Neural progenitor cell (in vitro differentiated cells): ENCODE data around the gene NAT9. TPM values are rescaled to one million over a fixed set of nuclear protein-coding genes. Genes with fewer than 3 reads are reported as not detected.

Experiments
- DNase-seq: peaks from one replicate; pipeline ENCODE4 v3.0.0-alpha.2; 2016; ENCODE audit warnings: low spot score
- H2AFZ ChIP-seq: fragments of 200-600 bp; sonication (generic); replicated peaks from 2 replicates; pipeline ENCODE4 v1.6.1; 2016; ENCODE audit warnings: antibody characterized with exemption
- H3F3A ChIP-seq: fragments of 200-600 bp; sonication (generic); 2 replicates; pipeline ENCODE4 v1.6.1; 2016; ENCODE audit warnings: antibody characterized with exemption, low read depth
- H3K27ac ChIP-seq: fragments of 200-600 bp; sonication (generic); 2 replicates; pipeline ENCODE4 v1.5.1; 2016; ENCODE audit warnings: mild to moderate bottlenecking
- H3K27me3 ChIP-seq: fragments of 200-600 bp; sonication (generic); 2 replicates; pipeline ENCODE4 v1.6.1; 2016; ENCODE audit warnings: mild to moderate bottlenecking, moderate library complexity
- H3K36me3 ChIP-seq: fragments of 200-600 bp; sonication (generic); 2 replicates; pipeline ENCODE4 v1.5.1; 2016
- H3K4me1 ChIP-seq: fragments of 200-600 bp; sonication (generic); 2 replicates; pipeline ENCODE4 v1.6.1; 2016; ENCODE audit warnings: mixed run types
- H3K4me2 ChIP-seq: fragments of 200-600 bp; sonication (generic); 2 replicates; pipeline ENCODE4 v1.6.1; 2016
- H3K4me3 ChIP-seq: fragments of 200-600 bp; sonication (generic); 2 replicates; pipeline ENCODE4 v1.5.1; 2016
- H3K79me2 ChIP-seq: fragments of 200-600 bp; sonication (generic); 2 replicates; pipeline ENCODE4 v1.6.1; 2016; ENCODE audit warnings: low read depth
- H3K9ac ChIP-seq: fragments of 200-600 bp; sonication (generic); 2 replicates; pipeline ENCODE4 v1.6.1; 2016
- H3K9me3 ChIP-seq: fragments of 200-600 bp; sonication (generic); 2 replicates; pipeline ENCODE4 v1.5.1; 2016; ENCODE audit warnings: low read depth
- H4K20me1 ChIP-seq: fragments of 200-600 bp; sonication (generic); 2 replicates; pipeline ENCODE4 v1.6.1; 2016; ENCODE audit warnings: low read depth
- H3K27ac Mint-ChIP-seq: 3 replicates; pipeline ENCODE4 v1.8.0; 2021; ENCODE audit warnings: mixed read lengths
- H3K27me3 Mint-ChIP-seq: 2 replicates; pipeline ENCODE4 v1.8.0; 2022; ENCODE audit warnings: low read depth, mild to moderate bottlenecking, inconsistent platforms, moderate library complexity, mixed read lengths; ENCODE audit not compliant: insufficient read depth
- H3K36me3 Mint-ChIP-seq: 3 replicates; pipeline ENCODE4 v1.8.0; 2021; ENCODE audit warnings: mixed read lengths
- H3K4me1 Mint-ChIP-seq: 3 replicates; pipeline ENCODE4 v1.8.0; 2021; ENCODE audit warnings: mixed read lengths
- H3K4me3 Mint-ChIP-seq: 3 replicates; pipeline ENCODE4 v1.8.0; 2021; ENCODE audit warnings: mild to moderate bottlenecking, moderate library complexity, mixed read lengths
- H3K9me3 Mint-ChIP-seq: 3 replicates; pipeline ENCODE4 v1.8.0; 2020; ENCODE audit warnings: mixed read lengths
- EZH2 ChIP-seq: fragments of 200-600 bp; sonication (generic); IDR thresholded peaks from 2 replicates; pipeline ENCODE4 v1.6.1; 2017; ENCODE audit warnings: antibody characterized with exemption, mild to moderate bottlenecking, moderate library complexity
- EZH2phosphoT487 ChIP-seq: fragments of 200-600 bp; sonication (generic); IDR thresholded peaks from 2 replicates; pipeline ENCODE4 v1.6.1; 2017; ENCODE audit warnings: antibody characterized with exemption
- total RNA-seq: library from RNA; depleted of rRNA; stranded (reverse); fragments of >200 nt; gene quantifications from 2 replicates; pipeline ENCODE4 v1.2.3, GENCODE V29; 2015; ENCODE audit warnings: low replicate concordance
- TF ChIP-seq, protein P1 (sequence below): fragments of 200-600 bp; sonication (generic); IDR thresholded peaks from 2 replicates; pipeline ENCODE4 v1.5.1; 2017; ENCODE audit warnings: antibody characterized with exemption, mild to moderate bottlenecking

Gene NAT9
- total RNA-seq, 1 donor from 2014 or later: 75.3 TPM

DNA sequence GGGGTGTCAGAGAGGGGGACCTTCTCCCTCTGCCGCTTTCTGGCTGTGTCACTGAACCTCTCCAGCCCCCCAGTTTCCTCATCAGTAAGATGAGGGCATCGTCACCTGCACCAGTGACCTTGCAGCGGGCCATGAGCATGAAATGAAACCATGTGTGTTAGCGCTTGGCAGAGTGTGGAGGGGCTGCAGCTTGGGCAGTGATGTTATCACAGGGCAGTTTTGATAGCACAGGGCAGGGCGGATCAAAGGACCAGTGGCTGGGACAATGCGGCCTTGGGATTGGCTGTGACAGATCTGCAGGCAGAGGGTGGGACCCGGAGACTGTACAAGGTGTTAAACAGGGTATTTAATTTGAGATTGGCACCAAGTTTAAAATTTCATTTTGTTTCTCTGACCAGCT is 38.9 kb upstream of the NAT9 start:
- H2AFZ ChIP-seq: no peak overlapping the region
- no peaks in the 10 kb centered on the region for H3K9me3 ChIP-seq
- peaks cover 23% of the 10 kb centered on the region for H4K20me1 ChIP-seq
- no peak overlapping the region for H3K4me3 Mint-ChIP-seq
- H3K4me3 ChIP-seq: no peak overlapping the region
- no peak overlapping the region for H3K27ac ChIP-seq
- TF ChIP-seq EZH2 (no peak), EZH2phosphoT487 (no peak)
- TF ChIP-seq, protein P1, sequence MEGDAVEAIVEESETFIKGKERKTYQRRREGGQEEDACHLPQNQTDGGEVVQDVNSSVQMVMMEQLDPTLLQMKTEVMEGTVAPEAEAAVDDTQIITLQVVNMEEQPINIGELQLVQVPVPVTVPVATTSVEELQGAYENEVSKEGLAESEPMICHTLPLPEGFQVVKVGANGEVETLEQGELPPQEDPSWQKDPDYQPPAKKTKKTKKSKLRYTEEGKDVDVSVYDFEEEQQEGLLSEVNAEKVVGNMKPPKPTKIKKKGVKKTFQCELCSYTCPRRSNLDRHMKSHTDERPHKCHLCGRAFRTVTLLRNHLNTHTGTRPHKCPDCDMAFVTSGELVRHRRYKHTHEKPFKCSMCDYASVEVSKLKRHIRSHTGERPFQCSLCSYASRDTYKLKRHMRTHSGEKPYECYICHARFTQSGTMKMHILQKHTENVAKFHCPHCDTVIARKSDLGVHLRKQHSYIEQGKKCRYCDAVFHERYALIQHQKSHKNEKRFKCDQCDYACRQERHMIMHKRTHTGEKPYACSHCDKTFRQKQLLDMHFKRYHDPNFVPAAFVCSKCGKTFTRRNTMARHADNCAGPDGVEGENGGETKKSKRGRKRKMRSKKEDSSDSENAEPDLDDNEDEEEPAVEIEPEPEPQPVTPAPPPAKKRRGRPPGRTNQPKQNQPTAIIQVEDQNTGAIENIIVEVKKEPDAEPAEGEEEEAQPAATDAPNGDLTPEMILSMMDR: no peak
- peaks cover 3% of the 10 kb centered on the region for H3F3A ChIP-seq
- H3K79me2 ChIP-seq: no peaks in the 10 kb centered on the region
- H3K27ac Mint-ChIP-seq: no peak overlapping the region
- H3K36me3 ChIP-seq: no peaks in the 10 kb centered on the region
- H3K27me3 Mint-ChIP-seq: no peaks in the 10 kb centered on the region
- no peak for DNase-seq
- no peaks in the 10 kb centered on the region for H3K9me3 Mint-ChIP-seq
- no peaks in the 10 kb centered on the region for H3K27me3 ChIP-seq
- H3K4me1 ChIP-seq: peaks cover 22% of the 10 kb centered on the region
- H3K4me2 ChIP-seq: no peak overlapping the region
- peaks cover 37% of the 10 kb centered on the region for H3K4me1 Mint-ChIP-seq
- H3K9ac ChIP-seq: no peak overlapping the region
- H3K36me3 Mint-ChIP-seq: peaks cover 5% of the 10 kb centered on the region

DNA sequence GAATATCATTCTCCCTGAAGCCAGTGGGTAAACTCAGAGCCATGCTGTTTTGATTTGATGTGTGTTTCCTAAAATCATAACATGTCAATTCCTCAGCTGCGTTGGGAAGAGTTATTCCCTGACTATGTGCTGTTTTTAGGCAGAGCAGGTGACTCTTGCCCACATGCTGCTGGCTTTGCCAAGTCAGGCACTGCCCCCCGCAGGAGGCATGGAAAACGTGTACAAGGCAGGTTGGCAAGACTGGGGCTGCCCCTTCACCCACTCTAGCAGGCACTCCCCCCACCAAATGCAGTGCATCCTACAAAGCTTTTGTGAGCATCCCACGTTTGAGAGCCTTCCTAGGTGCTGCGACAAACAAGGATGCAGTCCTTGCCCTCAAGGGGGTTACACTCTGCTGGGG is 38.3 kb upstream of the NAT9 start:
- H3K36me3 Mint-ChIP-seq: peaks cover 5% of the 10 kb centered on the region
- Histone ChIP-seq H3K9me3 (no peaks in the 10 kb centered on the region), H3K4me1 (peaks cover 22% of the 10 kb centered on the region), H3K79me2 (no peaks in the 10 kb centered on the region), H3K9ac (no peak overlapping the region), H3F3A (peaks cover 3% of the 10 kb centered on the region), H3K27ac (no peak overlapping the region), H3K27me3 (no peaks in the 10 kb centered on the region), H3K4me2 (no peak overlapping the region), H2AFZ (no peak overlapping the region), H3K4me3 (no peak overlapping the region), H4K20me1 (peaks cover 23% of the 10 kb centered on the region), H3K36me3 (no peaks in the 10 kb centered on the region)
- DNase-seq: no peak
- peaks cover 37% of the 10 kb centered on the region for H3K4me1 Mint-ChIP-seq
- no peaks in the 10 kb centered on the region for H3K9me3 Mint-ChIP-seq
- H3K4me3 Mint-ChIP-seq: no peak overlapping the region
- H3K27ac Mint-ChIP-seq: no peak overlapping the region
- TF ChIP-seq EZH2 (no peak), EZH2phosphoT487 (no peak)
- TF ChIP-seq, protein P1: no peak
- H3K27me3 Mint-ChIP-seq: no peaks in the 10 kb centered on the region

DNA sequence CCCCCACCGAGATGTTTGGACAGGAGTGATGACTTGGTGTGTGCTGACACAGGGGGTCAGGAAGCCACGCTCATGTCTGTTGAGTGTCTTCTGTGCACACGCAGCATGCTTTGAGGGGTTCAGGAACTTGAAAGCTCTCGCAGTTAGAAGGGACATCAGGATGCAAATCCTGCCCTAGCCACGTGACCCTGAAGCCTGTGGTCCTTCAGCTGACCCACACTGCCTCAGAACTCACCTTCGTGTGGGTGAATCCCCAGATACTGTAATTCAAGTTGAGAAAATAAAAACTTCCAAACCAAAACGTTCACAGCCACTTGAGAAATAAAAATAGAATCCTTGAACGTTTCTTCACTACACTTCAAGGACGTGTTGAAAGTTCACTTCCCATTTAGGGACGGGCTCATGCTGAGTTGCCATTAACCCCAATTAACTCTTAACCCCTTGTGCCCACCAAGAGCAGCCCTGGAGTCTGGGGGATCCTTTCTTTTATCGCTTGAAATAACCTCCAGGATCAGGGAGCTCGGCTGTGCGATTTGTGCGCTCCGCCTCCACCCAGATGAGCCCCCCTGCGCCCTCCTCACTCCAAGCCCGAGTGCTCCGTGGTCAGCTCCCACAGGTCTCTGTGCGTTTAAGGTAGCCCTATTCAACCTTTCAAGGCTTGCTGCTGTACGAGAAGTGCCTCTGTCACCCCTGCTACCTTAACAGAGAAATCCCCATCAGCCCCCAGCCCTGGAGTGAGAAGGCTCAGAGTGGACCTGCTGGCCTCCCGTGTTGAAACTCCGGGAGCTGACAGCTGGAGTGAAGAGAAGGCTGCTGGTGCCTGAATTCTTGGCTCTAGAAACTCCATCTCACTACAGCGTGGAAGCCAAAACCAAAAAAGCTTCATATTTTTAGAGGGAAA is 36.2 kb upstream of the NAT9 start:
- Histone ChIP-seq H3K4me3 (peak overlapping the region; percentile 36), H4K20me1 (peaks cover 35% of the 10 kb centered on the region), H3K27ac (no peak overlapping the region), H2AFZ (no peak overlapping the region), H3K9ac (no peak overlapping the region), H3K79me2 (no peaks in the 10 kb centered on the region), H3K36me3 (no peaks in the 10 kb centered on the region), H3K27me3 (no peaks in the 10 kb centered on the region), H3K4me1 (peaks cover 22% of the 10 kb centered on the region), H3K9me3 (no peaks in the 10 kb centered on the region), H3F3A (peaks cover 3% of the 10 kb centered on the region), H3K4me2 (peak overlapping the region; percentile 73)
- Mint-ChIP-seq H3K27me3 (no peaks in the 10 kb centered on the region), H3K36me3 (peaks cover 4% of the 10 kb centered on the region), H3K4me3 (no peak overlapping the region), H3K4me1 (peaks cover 28% of the 10 kb centered on the region), H3K9me3 (no peaks in the 10 kb centered on the region), H3K27ac (no peak overlapping the region)
- TF ChIP-seq, protein P1: no peak
- TF ChIP-seq EZH2phosphoT487 (no peak), EZH2 (no peak)
- DNase-seq: peak; percentile 47
